Activated CD8-positive, alpha-beta T cell treated with anti-CD3 and anti-CD28 coated beads for 36 hours (primary cell): ENCODE results near the gene EIF2S1. TPM values are rescaled to one million over a fixed set of nuclear protein-coding genes. Genes with fewer than 3 reads are reported as not detected.

ENCODE experiments used
- ATAC-seq: fragments of 200-7000 bp; cut with Tn5 transposase; one replicate; pipeline ENCODE4 v1.10.0; 2021; ENCODE audit warnings: mild to moderate bottlenecking, moderate library complexity
- CTCF ChIA-PET: fragments of 350-600 bp; sonication (Branson Sonifier 250); formaldehyde crosslinking; loops from one replicate; lab custom pipeline; 2021; ENCODE audit warnings: antibody characterized with exemption; lab: Charles Lee
- POLR2A ChIA-PET: fragments of 350-600 bp; sonication (Branson Sonifier 250); formaldehyde crosslinking; loops from one replicate; lab custom pipeline; 2021; ENCODE audit warnings: antibody characterized with exemption; lab: Charles Lee
- DNase-seq: peaks from one replicate; pipeline ENCODE4 v3.0.0-alpha.2; 2020
- H3K27ac Mint-ChIP-seq: one replicate; pipeline ENCODE4 v1.8.0; 2021; ENCODE audit warnings: mild to moderate bottlenecking, mixed read lengths
- H3K27me3 Mint-ChIP-seq: one replicate; pipeline ENCODE4 v1.8.0; 2021; ENCODE audit warnings: mixed read lengths
- H3K36me3 Mint-ChIP-seq: one replicate; pipeline ENCODE4 v1.8.0; 2021; ENCODE audit warnings: low read depth, mixed read lengths
- H3K4me1 Mint-ChIP-seq: one replicate; pipeline ENCODE4 v1.8.0; 2021; ENCODE audit warnings: low read depth, mixed read lengths
- H3K4me3 Mint-ChIP-seq: one replicate; pipeline ENCODE4 v1.8.0; 2021; ENCODE audit warnings: mild to moderate bottlenecking, moderate library complexity, mixed read lengths
- H3K9me3 Mint-ChIP-seq: one replicate; pipeline ENCODE4 v1.8.0; 2021; ENCODE audit warnings: mixed read lengths
- CTCF ChIP-seq: fragments of 200-600 bp; IDR thresholded peaks from one replicate; pipeline ENCODE4 v1.8.0; 2022; ENCODE audit warnings: antibody characterized with exemption, mild to moderate bottlenecking
- intact Hi-C: fragments of 100-400 bp; cut with micrococcal nuclease; formaldehyde crosslinking; loops from one replicate; pipeline ENCODE4 v1.10.0; 2022
- total RNA-seq, 2 experiments: library from RNA; stranded (reverse); gene quantifications; one replicate each; pipeline ENCODE4 v1.2.3, GENCODE V29; 2021

The EIF2S1 gene
- total RNA-seq, 2 experiments from 2014 or later = 210 to 219 TPM

- ATAC-seq = no peak
- TF ChIP-seq CTCF = no peak
- intact Hi-C loops = no loop called here
- no peaks in the 10 kb centered on the region for H3K4me1 Mint-ChIP-seq
- no peaks in the 10 kb centered on the region for H3K36me3 Mint-ChIP-seq
- CTCF ChIA-PET = interaction anchor here (1.9 kb wide), 1 partner anchor 8 kb away, joined by 13 read pairs; no protein-coding TSS in a partner anchor
- H3K27ac Mint-ChIP-seq = no peak overlapping the region
- POLR2A ChIA-PET = no interaction called here
- H3K4me3 Mint-ChIP-seq = no peak overlapping the region
- no peaks in the 10 kb centered on the region for H3K9me3 Mint-ChIP-seq
- H3K27me3 Mint-ChIP-seq = no peaks in the 10 kb centered on the region
- no peak for DNase-seq
Measured at GRCh38 chr14:67435603-67436002, 75.5 kb downstream of the EIF2S1 start.

Other genes with a start within 250 kb of the EIF2S1 start
- gene GARIN2, start 170.9 kb upstream of the EIF2S1 start, total RNA-seq = not detected
- gene PALS1, start 118.9 kb upstream of the EIF2S1 start, total RNA-seq = 1 to 10 TPM; 3.9 to 4.7 TPM
- gene ATP6V1D, start 524 bp upstream of the EIF2S1 start, total RNA-seq = 10 to 100 TPM; 18.8 to 20.7 TPM
- gene PLEK2, start 51.8 kb downstream of the EIF2S1 start, total RNA-seq = 1 to 10 TPM in 1 of 2 experiments, not detected in 1; 1.0 TPM
- 1 to 10 TPM; 1.6 to 2.3 TPM for gene TMEM229B, start 128.4 kb downstream of the EIF2S1 start, total RNA-seq
- 1 to 10 TPM; 4.8 to 6.7 TPM for gene PLEKHH1, start 173.0 kb downstream of the EIF2S1 start, total RNA-seq
- gene PIGH, start 239.9 kb downstream of the EIF2S1 start, total RNA-seq = 10 to 100 TPM; 20.3 to 21.9 TPM